ENCODE data around the gene ZBTB26.
A peak's percentile ranks its signal among the peaks of the same experiment; 100 is the strongest.
"Not testable (repeated sequence)": the region's sequence is repeated elsewhere in the genome, so short reads cannot be mapped to it uniquely, and the experiment has no call there.

ZBTB26 gene

DNA sequence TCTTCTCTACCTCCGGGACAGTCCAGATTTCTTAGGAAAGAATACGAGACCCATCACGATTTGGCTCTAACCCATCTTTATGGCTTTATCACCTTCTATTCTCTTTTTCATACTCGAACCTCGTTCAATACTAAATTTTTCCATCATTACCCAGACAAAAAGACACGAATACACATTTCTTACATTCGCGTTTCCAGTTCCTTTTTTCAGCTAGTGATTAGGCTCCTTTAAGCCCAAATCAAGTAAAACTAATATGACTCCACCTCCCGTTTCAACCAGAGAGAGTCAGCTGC, 18.7 kb downstream of the ZBTB26 start:
- TF ChIP-seq, protein P1, sequence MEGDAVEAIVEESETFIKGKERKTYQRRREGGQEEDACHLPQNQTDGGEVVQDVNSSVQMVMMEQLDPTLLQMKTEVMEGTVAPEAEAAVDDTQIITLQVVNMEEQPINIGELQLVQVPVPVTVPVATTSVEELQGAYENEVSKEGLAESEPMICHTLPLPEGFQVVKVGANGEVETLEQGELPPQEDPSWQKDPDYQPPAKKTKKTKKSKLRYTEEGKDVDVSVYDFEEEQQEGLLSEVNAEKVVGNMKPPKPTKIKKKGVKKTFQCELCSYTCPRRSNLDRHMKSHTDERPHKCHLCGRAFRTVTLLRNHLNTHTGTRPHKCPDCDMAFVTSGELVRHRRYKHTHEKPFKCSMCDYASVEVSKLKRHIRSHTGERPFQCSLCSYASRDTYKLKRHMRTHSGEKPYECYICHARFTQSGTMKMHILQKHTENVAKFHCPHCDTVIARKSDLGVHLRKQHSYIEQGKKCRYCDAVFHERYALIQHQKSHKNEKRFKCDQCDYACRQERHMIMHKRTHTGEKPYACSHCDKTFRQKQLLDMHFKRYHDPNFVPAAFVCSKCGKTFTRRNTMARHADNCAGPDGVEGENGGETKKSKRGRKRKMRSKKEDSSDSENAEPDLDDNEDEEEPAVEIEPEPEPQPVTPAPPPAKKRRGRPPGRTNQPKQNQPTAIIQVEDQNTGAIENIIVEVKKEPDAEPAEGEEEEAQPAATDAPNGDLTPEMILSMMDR (IDR thresholded peaks at IDR 0.05; ENCODE audit: low read depth, low read length, missing control alignments) = no peak
- peak overlapping the region; percentile 90 for H3K4me3 ChIP-seq (replicated peaks; ENCODE audit: low read depth, low read length)
- no peak for DNase-seq (ENCODE audit: extremely low read depth, low read depth)

DNA sequence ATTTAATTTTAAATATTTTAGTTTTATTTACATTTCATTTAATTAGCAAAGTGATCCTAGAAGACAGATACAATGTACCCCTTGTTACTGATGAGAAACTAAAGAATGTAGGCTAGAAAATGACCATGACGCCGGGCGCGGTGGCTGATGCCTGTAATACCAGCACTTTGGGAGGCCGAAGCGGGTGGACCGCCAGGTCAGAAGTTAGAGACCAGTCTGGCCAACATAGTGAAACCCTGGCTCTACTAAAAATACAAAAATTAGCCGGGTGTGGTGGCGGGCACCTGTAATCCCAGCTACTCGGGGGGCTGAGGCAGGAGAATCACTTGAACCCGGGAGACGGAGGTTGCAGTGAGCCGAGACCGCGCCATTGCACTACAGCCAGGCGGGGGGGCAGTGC, 25.2 kb downstream of the ZBTB26 start:
- H3K4me3 ChIP-seq (replicated peaks; ENCODE audit: low read depth, low read length); DNase-seq (ENCODE audit: extremely low read depth, low read depth): not testable (repeated sequence)

- peak within 1 kb of the TSS; percentile 84 for H3K4me3 ChIP-seq (replicated peaks; ENCODE audit: low read depth, low read length)
- TF ChIP-seq, protein P1 (IDR thresholded peaks at IDR 0.05; ENCODE audit: low read depth, low read length, missing control alignments) = no peak
- peak; percentile 100 for DNase-seq (ENCODE audit: extremely low read depth, low read depth)
Observed at GRCh38 chr9:122904823-122905710, 26.2 kb downstream of the ZBTB26 start, which contains the start of gene RC3H2. TSS of gene RC3H2 (minus strand) at chr9:122905359. CDS start at chr9:122897509, 7,850 bp downstream.

DNA sequence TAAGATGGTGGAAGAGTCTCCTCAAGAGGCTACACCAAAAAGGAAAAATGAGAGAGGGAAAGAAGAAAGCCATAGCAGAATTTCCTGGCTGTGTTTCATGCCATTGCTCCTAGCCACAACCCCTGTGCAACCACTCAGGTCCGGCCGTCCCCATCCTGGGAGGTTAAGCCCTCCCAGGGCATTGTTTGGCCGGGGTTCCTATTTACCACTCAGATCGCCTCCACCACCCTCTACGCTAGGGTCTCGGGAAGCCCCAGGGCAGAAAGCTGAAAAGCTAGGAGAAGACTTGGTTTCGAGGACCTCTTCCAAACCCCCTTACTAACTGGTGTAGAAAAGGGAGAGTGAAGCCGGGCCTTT, 26.9 kb downstream of the ZBTB26 start:
- TF ChIP-seq, protein P1 (IDR thresholded peaks at IDR 0.05; ENCODE audit: low read depth, low read length, missing control alignments) = no peak
- DNase-seq (ENCODE audit: extremely low read depth, low read depth) = no peak
- peak overlapping the region; percentile 84 for H3K4me3 ChIP-seq (replicated peaks; ENCODE audit: low read depth, low read length)

GRCh38 chr9:122900791-122901190, 30.5 kb downstream of the ZBTB26 start:
- no peak overlapping the region; the same call in 1 of the 2 replicates for H3K4me3 ChIP-seq (replicated peaks; ENCODE audit: low read depth, low read length)
- DNase-seq (ENCODE audit: extremely low read depth, low read depth) = no peak
- TF ChIP-seq, protein P1 (IDR thresholded peaks at IDR 0.05; ENCODE audit: low read depth, low read length, missing control alignments) = no peak

GRCh38 chr9:122897969-122898368, 33.3 kb downstream of the ZBTB26 start:
- DNase-seq (ENCODE audit: extremely low read depth, low read depth) = no peak
- no peak overlapping the region for H3K4me3 ChIP-seq (replicated peaks; ENCODE audit: low read depth, low read length)
- TF ChIP-seq, protein P1 (IDR thresholded peaks at IDR 0.05; ENCODE audit: low read depth, low read length, missing control alignments) = no peak

- no peak for DNase-seq (ENCODE audit: extremely low read depth, low read depth)
- H3K4me3 ChIP-seq (replicated peaks; ENCODE audit: low read depth, low read length) = no peak overlapping the region
- TF ChIP-seq, protein P1 (IDR thresholded peaks at IDR 0.05; ENCODE audit: low read depth, low read length, missing control alignments) = no peak
Observed at GRCh38 chr9:122888480-122888879, 42.8 kb downstream of the ZBTB26 start.

All from HFF-Myc (cell line).